A673 (cell line): Measurements from ENCODE around the gene TSPAN14. TPM values are rescaled to one million over a fixed set of nuclear protein-coding genes. Genes with fewer than 3 reads are reported as not detected.

Experiments used
- BruUV-seq: library from RNA; stranded (reverse); fragments of 400-500 nt; replicated peaks from 2 replicates; lab custom pipeline; 2021; lab: Mats Ljungman, UMichigan
- CTCF ChIA-PET: fragments of 300-600 bp; sonication (Branson Sonifier 250); formaldehyde crosslinking; loops from one replicate; lab custom pipeline; 2022; ENCODE audit warnings: antibody characterized with exemption; lab: Charles Lee
- POLR2A ChIA-PET: fragments of 300-600 bp; sonication (Branson Sonifier 250); formaldehyde crosslinking; loops from one replicate; lab custom pipeline; 2022; ENCODE audit warnings: antibody characterized with exemption; ENCODE audit not compliant: low non-redundant PET; lab: Charles Lee
- DNase-seq: peaks from one replicate; pipeline ENCODE4 v3.0.0-alpha.2; 2015; ENCODE audit warnings: low spot score
- H3K27ac ChIP-seq: fragments of 200-600 bp; sonication (generic); 2 replicates; pipeline ENCODE4 v1.5.1; 2016; ENCODE audit warnings: mixed run types, low read depth, mild to moderate bottlenecking, mixed read lengths, antibody characterized with exemption, low read length; ENCODE audit not compliant: poor library complexity, severe bottlenecking
- H3K27me3 ChIP-seq: fragments of 200-600 bp; sonication (generic); replicated peaks from 2 replicates; pipeline ENCODE4 v1.6.1; 2017; ENCODE audit warnings: mixed run types, low read depth, mild to moderate bottlenecking, mixed read lengths, antibody characterized with exemption, low read length; ENCODE audit not compliant: insufficient read depth, poor library complexity
- H3K36me3 ChIP-seq: fragments of 200-600 bp; sonication (generic); 2 replicates; pipeline ENCODE4 v1.6.1; 2016; ENCODE audit warnings: mixed run types, mild to moderate bottlenecking, mixed read lengths, antibody characterized with exemption, low read length; ENCODE audit not compliant: insufficient read depth, poor library complexity, severe bottlenecking
- H3K4me1 ChIP-seq: fragments of 200-600 bp; sonication (generic); 2 replicates; pipeline ENCODE4 v1.6.1; 2017; ENCODE audit warnings: mixed run types, mild to moderate bottlenecking, mixed read lengths, antibody characterized with exemption, low read length; ENCODE audit not compliant: insufficient read depth, poor library complexity, severe bottlenecking
- H3K4me3 ChIP-seq: fragments of 200-600 bp; sonication (generic); 2 replicates; pipeline ENCODE4 v1.5.1; 2016; ENCODE audit warnings: low read depth, mixed run types, mild to moderate bottlenecking, mixed read lengths, low read length; ENCODE audit not compliant: poor library complexity, severe bottlenecking
- H3K9me3 ChIP-seq: fragments of 200-600 bp; sonication (generic); 2 replicates; pipeline ENCODE4 v1.6.1; 2016; ENCODE audit warnings: mixed run types, low read depth, mild to moderate bottlenecking, mixed read lengths, antibody characterized with exemption, low read length; ENCODE audit not compliant: poor library complexity, severe bottlenecking
- CTCF ChIP-seq: fragments of 300-800, 200-600 bp; sonication (generic); conservative IDR thresholded peaks from 2 replicates; pipeline ENCODE4 v1.5.1; 2017; ENCODE audit warnings: low read depth, mild to moderate bottlenecking, antibody characterized with exemption, low read length, moderate library complexity, mixed read lengths
- EZH2 ChIP-seq: fragments of 200-600 bp; sonication (generic); IDR thresholded peaks from 2 replicates; pipeline ENCODE4 v1.6.1; 2017; ENCODE audit warnings: borderline replicate concordance, low read depth, mild to moderate bottlenecking, mixed read lengths, antibody characterized with exemption, low read length; ENCODE audit not compliant: poor library complexity, severe bottlenecking
- intact Hi-C: fragments of 100-400 bp; cut with micrococcal nuclease; formaldehyde crosslinking; loops from one replicate; pipeline ENCODE4 v1.10.0; 2022; ENCODE audit not compliant: unreplicated experiment
- total RNA-seq: library from RNA; stranded (reverse); gene quantifications from 2 replicates; pipeline ENCODE4 v1.2.3, GENCODE V29; 2021

The TSPAN14 gene
- total RNA-seq, 1 experiment from 2014 or later, result 50.4 TPM

- TF ChIP-seq CTCF, result no peak
- no peak for TF ChIP-seq EZH2
- no peaks in the 10 kb centered on the region for H3K36me3 ChIP-seq
- H3K9me3 ChIP-seq, result no peaks in the 10 kb centered on the region
- POLR2A ChIA-PET, result no interaction called here
- H3K27me3 ChIP-seq, result peaks cover 17% of the 10 kb centered on the region
- DNase-seq, result no peak
- no TSS peak for BruUV-seq
- H3K27ac ChIP-seq, result no peak overlapping the region
- H3K4me1 ChIP-seq, result no peaks in the 10 kb centered on the region
- CTCF ChIA-PET, result no interaction called here
- no peak overlapping the region for H3K4me3 ChIP-seq
- intact Hi-C loops, result no loop called here
Observed at GRCh38 chr10:80561950-80562349, 107.8 kb downstream of the TSPAN14 start.

GRCh38 chr10:80567292-80567691 is 113.2 kb downstream of the TSPAN14 start:
- no peak for DNase-seq
- TF ChIP-seq CTCF (no peak), EZH2 (no peak)
- Histone ChIP-seq H3K36me3 (no peaks in the 10 kb centered on the region), H3K4me3 (no peak overlapping the region), H3K27me3 (peaks cover 6% of the 10 kb centered on the region), H3K4me1 (no peaks in the 10 kb centered on the region), H3K9me3 (no peaks in the 10 kb centered on the region), H3K27ac (no peak overlapping the region)
- CTCF ChIA-PET, result no interaction called here
- BruUV-seq, result no TSS peak
- intact Hi-C loops, result no loop called here
- POLR2A ChIA-PET, result no interaction called here

- H3K9me3 ChIP-seq, result no peaks in the 10 kb centered on the region
- H3K36me3 ChIP-seq, result no peaks in the 10 kb centered on the region
- no peak overlapping the region for H3K27ac ChIP-seq
- no peak for DNase-seq
- ChIA-PET CTCF (no interaction called here), POLR2A (no interaction called here)
- intact Hi-C loops, result no loop called here
- H3K27me3 ChIP-seq, result peaks cover 6% of the 10 kb centered on the region
- no peak for TF ChIP-seq EZH2
- no peak for TF ChIP-seq CTCF
- no peak overlapping the region for H3K4me3 ChIP-seq
- H3K4me1 ChIP-seq, result no peaks in the 10 kb centered on the region
- BruUV-seq, result no TSS peak
Observed at GRCh38 chr10:80569131-80569895, 115.2 kb downstream of the TSPAN14 start.
